ENCODE data around the gene PPP1R14D.
A peak's percentile ranks its signal among the peaks of the same experiment; 100 is the strongest.

The PPP1R14D gene

GRCh38 chr15:40859206-40859851 lies 30.8 kb upstream of the PPP1R14D start:
- H3K27ac ChIP-seq: no peak overlapping the region
- peak; percentile 70 for DNase-seq (ENCODE audit: low spot score)
- POLR2A ChIA-PET (ENCODE audit: low non-redundant PET): interaction anchor here (1.1 to 1.4 kb wide), 2 partner anchors 14 to 35 kb away, joined by 6 to 7 read pairs; partner anchors contain the start of genes RHOV and VPS18
- CTCF ChIA-PET: interaction anchor here (0.6 to 7.7 kb wide), 22 partner anchors 8 to 259 kb away, joined by 3 to 157 read pairs (median 4); partner anchors contain the start of genes RHOV and VPS18
- peak; percentile 88 for TF ChIP-seq CTCF (conservative IDR thresholded peaks at IDR 0.05; ENCODE audit: low read depth)

DNA sequence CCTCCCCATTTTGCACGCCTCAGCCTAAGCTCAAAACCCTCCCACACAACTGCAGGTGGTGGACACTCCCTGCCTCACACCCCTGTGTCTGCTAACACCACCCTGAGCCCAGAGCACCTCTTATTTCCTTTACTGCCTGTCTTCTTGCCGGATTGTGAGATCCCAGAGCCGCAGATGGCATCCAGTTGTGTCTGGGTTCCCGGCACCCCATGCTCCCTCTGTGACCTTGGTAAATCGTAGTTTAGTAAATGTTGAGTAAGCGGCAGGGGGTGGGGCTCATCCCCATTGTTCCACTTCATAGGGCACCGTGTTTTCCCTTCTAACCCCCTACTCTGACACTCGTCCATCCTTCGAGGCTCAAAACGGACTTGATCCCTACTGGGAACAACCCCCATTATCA lies 30.2 kb upstream of the PPP1R14D start:
- no peak for TF ChIP-seq CTCF (conservative IDR thresholded peaks at IDR 0.05; ENCODE audit: low read depth)
- CTCF ChIA-PET: interaction anchor here (0.5 to 7.7 kb wide), 19 partner anchors 8 to 185 kb away, joined by 3 to 157 read pairs (median 8); partner anchors contain the start of genes RHOV and VPS18
- no peak for DNase-seq (ENCODE audit: low spot score)
- POLR2A ChIA-PET (ENCODE audit: low non-redundant PET): interaction anchor here (0.6 to 1.4 kb wide), 3 partner anchors 15 to 327 kb away, joined by 3 to 7 read pairs (median 6); partner anchors contain the start of genes RHOV and VPS18
- H3K27ac ChIP-seq: no peak overlapping the region

DNA sequence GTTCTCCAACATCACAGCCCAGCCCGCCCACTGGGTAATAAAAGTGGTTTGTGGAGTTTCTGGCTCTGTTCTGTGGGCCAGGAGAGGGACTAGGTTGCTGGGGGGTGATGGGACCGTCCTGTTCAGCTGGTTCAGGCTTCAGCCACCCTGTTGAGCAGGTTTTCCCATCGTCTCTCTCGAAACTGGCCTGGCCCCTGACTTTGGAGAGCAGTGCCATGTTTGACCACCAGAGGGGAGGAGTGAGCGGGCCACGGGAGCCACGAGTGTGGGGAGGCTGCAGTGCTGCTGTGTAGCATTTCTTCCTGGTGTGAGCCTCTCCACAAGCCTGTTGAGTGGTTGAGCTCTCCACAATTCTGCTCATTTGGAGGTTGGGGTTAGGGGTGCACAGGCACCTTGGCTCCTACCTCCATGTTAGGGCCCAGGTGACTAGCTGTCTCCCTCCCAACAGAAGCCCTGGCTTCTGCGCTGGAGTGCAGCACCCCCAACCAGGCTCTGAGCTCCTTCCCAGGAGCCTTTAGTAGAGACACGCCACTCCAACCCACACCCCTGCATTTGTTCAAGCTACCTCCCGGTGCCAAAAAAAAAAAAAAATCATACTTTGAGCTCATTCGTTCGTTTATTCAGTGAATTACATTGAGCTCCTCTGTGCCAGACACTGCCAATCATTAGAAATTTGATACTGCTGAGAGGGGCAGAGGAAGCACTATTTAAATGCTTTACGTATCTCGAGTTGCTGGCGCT lies 29.3 kb upstream of the PPP1R14D start:
- H3K27ac ChIP-seq: peak overlapping the region; percentile 12
- peak; percentile 94 for DNase-seq (ENCODE audit: low spot score)
- peak; percentile 99 for TF ChIP-seq CTCF (conservative IDR thresholded peaks at IDR 0.05; ENCODE audit: low read depth)
- ChIA-PET POLR2A (ENCODE audit: low non-redundant PET) (interaction anchor here (0.6 to 1.6 kb wide), 7 partner anchors 11 to 415 kb away, joined by 3 to 7 read pairs (median 5); partner anchors contain the start of genes RHOV and VPS18), CTCF (interaction anchor here (0.6 to 7.7 kb wide), 23 partner anchors 9 to 657 kb away, joined by 3 to 157 read pairs (median 6); partner anchors contain the start of genes RHOV, SPINT1 and VPS18)

DNA sequence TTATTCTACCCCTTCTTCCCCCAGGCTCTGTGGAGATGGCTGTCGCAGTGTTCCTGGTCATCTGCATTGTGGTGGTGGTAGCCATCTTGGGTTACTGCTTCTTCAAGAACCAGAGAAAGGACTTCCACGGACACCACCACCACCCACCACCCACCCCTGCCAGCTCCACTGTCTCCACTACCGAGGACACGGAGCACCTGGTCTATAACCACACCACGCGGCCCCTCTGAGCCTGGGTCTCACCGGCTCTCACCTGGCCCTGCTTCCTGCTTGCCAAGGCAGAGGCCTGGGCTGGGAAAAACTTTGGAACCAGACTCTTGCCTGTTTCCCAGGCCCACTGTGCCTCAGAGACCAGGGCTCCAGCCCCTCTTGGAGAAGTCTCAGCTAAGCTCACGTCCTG lies 28.2 kb upstream of the PPP1R14D start:
- H3K27ac ChIP-seq: peak overlapping the region; percentile 12
- POLR2A ChIA-PET (ENCODE audit: low non-redundant PET): interaction anchor here (1.6 kb wide), 1 partner anchor 10 kb away, joined by 6 read pairs; no protein-coding TSS in a partner anchor
- no peak for DNase-seq (ENCODE audit: low spot score)
- no peak for TF ChIP-seq CTCF (conservative IDR thresholded peaks at IDR 0.05; ENCODE audit: low read depth)
- CTCF ChIA-PET: interaction anchor here (0.8 to 7.7 kb wide), 7 partner anchors 10 to 74 kb away, joined by 4 to 157 read pairs (median 19); partner anchors contain the start of genes RHOV and VPS18

DNA sequence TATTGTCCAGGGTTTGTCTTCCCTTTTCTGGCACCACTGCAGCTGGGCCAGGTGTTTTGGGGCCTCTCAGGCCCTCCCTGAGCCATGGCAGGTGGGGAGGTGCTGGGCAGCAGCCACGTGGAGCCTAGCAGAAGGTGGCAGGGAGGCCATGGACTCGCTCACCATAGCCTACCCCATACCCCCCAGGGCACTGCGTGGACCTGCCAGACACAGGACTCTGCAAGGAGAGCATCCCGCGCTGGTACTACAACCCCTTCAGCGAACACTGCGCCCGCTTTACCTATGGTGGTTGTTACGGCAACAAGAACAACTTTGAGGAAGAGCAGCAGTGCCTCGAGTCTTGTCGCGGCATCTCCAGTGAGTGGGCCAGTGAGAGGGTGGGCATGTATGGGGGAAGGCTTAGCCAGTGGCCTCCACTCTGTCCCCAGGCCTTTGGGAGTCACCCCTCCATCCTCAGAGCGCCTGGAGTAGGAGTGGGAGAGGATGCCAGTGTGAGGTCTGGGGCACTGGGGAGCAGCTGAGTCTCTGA lies 27.3 kb upstream of the PPP1R14D start:
- no peak overlapping the region for H3K27ac ChIP-seq
- ChIA-PET CTCF (interaction anchor here (0.7 to 7.7 kb wide), 5 partner anchors 18 to 40 kb away, joined by 3 to 157 read pairs (median 5); partner anchors contain the start of gene VPS18), POLR2A (ENCODE audit: low non-redundant PET) (no interaction called here)
- no peak for TF ChIP-seq CTCF (conservative IDR thresholded peaks at IDR 0.05; ENCODE audit: low read depth)
- no peak for DNase-seq (ENCODE audit: low spot score)

DNA sequence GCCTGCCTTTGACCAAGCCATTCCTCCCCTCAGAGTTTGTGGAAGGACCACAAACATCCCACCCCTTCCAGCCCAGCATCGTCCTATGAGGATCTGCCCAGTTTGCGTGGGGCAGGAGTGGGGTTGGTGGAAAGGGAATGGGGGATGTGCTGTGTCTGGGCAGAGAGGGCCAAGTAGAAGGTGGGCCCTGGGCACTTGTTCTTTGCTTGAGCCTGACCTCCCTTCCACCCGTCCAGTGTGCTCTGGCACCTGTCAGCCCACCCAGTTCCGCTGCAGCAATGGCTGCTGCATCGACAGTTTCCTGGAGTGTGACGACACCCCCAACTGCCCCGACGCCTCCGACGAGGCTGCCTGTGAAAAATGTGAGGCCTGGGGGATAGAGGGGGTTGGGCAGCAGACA lies 25.7 kb upstream of the PPP1R14D start:
- H3K27ac ChIP-seq: no peak overlapping the region
- no peak for DNase-seq (ENCODE audit: low spot score)
- POLR2A ChIA-PET (ENCODE audit: low non-redundant PET): no interaction called here
- CTCF ChIA-PET: interaction anchor here (1.6 kb wide), 1 partner anchor 38 kb away, joined by 6 read pairs; no protein-coding TSS in a partner anchor
- no peak for TF ChIP-seq CTCF (conservative IDR thresholded peaks at IDR 0.05; ENCODE audit: low read depth)
